Activated CD4-positive, alpha-beta T cell treated with anti-CD3 and anti-CD28 coated beads, Interleukin-2, amount 50 U/mL, for 48 hours (primary cell): ENCODE results near the gene CAGE1.
"Not testable (repeated sequence)": the region's sequence is repeated elsewhere in the genome, so short reads cannot be mapped to it uniquely, and the experiment has no call there.

Source experiments
- DNase-seq, 2 experiments: peaks; one replicate each; pipeline ENCODE4 v3.0.0-alpha.2; 2020

Gene CAGE1

GRCh38 chr6:7406743-7407142, 17.2 kb upstream of the CAGE1 start:
- DNase-seq: no peak

GRCh38 chr6:7404546-7404945, 15.0 kb upstream of the CAGE1 start:
- DNase-seq: no peak

- DNase-seq: no peak
These were observed 13.2 kb upstream of the CAGE1 start for GRCh38 chr6:7402716-7403115.

- no peak for DNase-seq
These were observed 11.5 kb upstream of the CAGE1 start for GRCh38 chr6:7401075-7401474.

- DNase-seq: no peak
These were observed 2.9 kb upstream of the CAGE1 start for GRCh38 chr6:7392402-7392801.

DNA sequence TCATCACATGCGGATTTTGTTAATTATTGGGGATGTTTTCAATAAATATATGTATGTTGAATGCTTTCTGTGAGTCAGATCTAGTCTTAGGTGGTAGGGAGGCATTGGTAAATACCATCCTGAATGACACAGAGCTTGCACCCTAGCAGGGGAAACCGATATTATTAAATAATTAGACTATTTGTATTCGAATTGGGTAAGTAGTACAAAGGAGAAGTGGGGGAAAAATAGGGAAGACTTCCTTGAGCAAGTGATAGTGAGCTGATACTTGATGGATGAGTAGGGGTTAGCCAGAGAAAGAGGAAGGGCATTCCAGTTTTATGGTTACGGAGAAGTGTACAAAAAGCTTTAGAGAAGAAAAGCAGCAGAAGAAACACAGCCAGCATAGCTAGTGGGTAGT, 1.6 kb upstream of the CAGE1 start:
- DNase-seq: no peak

DNA sequence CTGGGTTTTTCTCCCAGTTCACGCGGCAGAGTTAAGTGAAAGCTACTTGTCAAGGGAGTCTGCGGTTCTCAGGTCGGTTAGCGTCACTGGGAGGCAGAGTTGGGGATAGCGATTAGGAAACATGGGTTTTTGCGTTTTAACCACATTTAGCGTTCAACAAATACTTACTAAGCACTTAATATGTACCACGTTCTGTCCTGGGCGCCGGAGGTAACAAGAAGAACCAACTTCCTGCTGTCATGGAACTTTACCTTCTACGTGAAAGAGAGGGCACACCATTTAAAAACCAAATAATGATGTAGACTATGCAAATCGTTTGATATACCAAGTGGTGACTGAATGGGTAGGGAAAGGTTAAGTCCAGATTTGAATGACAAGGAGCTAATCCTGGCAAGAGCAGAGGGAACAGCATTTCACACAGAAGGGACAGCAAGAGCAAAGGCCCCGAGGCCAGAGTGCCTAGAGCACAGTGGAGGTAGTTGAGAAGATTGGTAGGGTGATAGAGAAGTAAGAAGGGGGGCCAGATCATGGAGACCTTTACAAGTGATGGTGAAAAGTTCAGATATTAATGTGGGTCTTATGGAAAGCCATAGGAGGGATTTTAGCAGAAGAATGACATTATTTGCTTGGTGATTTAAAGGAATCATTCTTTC, 810 bp upstream of the CAGE1 start:
- DNase-seq: no peak

DNA sequence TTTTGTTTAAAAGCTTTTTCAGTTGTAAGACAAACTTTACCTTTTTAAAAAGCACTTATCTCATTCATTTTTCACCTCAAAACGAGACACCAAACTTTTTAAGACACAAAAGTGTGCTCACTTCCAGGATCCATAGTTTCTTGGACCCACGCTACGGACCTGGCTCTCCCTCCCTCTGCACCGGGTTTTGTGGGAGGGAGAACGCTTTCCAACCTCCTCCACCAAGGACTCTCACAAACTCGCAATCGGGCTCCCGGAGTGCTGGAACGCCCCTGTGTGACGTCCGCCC, 436 bp downstream of the CAGE1 start:
- no peak for DNase-seq

- DNase-seq: no peak
These were observed 8.4 kb downstream of the CAGE1 start for GRCh38 chr6:7381092-7381491.

GRCh38 chr6:7378740-7379139, 10.8 kb downstream of the CAGE1 start:
- DNase-seq: no peak

DNA sequence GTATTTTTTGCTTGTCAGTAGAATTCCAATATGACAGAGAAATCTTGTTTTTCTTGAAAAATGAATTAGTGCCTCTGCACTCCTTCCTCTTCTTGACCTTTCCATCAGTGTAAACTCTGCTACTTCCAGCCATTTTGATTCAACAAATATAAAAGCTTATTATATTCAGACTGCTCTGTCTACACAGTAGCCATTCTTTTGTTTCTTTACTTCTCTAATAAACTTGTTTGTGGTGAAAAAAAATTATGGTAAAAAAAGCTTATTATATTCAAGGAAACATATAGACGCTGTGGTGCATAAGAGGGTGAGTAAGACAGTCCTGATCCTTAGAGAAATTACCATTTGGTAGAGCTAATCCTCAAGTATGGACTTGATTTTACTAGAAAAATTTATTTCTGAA, 11.6 kb downstream of the CAGE1 start:
- no peak for DNase-seq

DNA sequence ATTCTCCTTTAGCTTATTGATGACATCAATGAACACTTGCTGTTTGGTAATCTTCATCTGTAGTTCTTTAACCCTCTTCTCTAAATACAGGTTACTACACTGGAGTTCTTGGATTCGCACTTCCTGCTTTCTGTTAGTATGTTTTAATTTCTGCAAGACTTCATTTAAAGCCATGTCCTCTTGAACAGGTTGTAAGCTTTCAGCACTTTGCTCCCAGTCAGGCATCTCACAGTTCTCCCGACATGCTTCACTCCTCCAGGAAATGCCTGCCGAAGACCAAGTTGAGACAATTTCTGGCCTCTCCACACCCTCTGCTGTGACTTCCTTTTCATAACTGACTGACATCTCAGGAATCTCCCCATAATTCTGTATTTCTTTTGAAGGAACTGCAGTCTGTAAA, 15.8 kb downstream of the CAGE1 start:
- no peak for DNase-seq

DNA sequence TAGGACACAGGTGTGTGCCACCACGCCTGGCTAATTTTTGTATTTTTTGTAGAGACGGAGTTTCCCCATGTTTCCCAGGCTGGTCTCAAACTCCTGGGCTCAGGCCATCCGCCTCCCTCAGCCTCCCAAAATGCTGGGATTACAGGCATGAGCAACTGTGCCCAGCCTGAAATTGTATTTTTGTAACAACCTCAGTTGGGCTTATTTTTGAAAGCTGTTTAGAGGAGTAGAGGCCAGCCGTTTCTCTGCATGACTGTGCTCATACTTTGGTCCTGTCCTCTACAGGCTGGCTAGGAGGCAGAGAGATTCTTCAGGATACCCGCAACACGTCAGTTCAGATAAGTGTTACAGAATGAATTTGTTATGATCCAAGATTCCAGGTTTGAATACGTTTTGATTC, 22.1 kb downstream of the CAGE1 start:
- DNase-seq: no peak

DNA sequence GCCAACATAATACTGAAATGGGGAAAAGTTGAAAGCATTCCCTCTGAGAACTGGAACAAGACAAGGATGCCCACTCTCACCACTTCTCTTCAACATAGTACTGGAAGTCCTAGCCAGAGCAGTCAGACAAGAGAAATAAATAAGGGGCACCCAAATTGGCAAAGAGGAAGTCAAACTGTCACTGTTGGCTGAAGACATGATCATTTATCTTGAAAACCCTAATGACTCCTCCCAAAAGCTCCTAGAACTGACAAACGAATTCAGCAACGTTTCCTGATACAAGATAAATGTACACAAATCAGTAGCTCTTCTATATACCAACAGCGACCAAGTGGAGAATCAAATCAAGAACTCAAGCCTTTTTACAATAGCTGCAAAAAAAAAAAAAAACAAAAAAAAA, 37.6 kb downstream of the CAGE1 start:
- DNase-seq: not testable (repeated sequence)

DNA sequence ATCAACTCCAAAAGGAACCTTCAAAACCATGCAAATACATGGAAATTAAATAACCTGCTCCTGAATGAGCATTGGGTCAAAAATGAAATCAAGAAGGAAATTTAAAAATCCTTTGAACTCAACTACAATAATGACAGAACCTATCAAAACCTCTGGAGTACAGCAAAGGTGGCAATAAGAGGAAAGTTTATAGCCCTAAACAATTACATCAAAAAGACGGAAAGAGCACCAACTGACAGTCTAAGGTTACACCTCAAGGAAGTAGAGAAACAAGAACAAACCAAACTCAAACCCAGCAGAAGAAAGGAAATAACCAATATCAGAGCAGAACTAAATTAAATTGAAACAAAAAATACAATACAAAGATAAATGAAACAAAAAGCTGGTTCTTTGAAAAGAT, 39.0 kb downstream of the CAGE1 start:
- DNase-seq: not testable (repeated sequence)

DNA sequence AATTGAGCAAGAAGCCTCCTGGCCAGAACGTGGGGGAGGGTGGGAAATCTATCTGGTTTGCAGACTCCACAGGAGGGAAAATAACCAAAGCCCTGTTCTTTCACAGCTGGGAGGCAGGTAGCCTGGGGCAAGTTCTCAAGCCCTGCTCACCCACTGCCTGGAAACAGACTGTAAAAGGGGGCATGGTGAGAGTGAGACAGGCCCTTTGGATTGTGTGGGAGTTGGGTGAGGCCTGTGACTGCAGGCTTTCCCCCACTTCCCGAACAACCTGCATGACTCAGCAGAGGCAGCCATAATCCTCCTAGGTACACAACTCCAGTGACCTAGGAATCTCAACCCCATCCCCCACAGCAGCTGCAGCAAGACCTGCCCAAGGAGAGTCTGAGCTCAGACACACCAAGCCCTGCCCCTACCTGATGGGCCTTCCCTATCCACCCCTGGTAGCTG, 42.0 kb downstream of the CAGE1 start:
- DNase-seq: not testable (repeated sequence)

DNA sequence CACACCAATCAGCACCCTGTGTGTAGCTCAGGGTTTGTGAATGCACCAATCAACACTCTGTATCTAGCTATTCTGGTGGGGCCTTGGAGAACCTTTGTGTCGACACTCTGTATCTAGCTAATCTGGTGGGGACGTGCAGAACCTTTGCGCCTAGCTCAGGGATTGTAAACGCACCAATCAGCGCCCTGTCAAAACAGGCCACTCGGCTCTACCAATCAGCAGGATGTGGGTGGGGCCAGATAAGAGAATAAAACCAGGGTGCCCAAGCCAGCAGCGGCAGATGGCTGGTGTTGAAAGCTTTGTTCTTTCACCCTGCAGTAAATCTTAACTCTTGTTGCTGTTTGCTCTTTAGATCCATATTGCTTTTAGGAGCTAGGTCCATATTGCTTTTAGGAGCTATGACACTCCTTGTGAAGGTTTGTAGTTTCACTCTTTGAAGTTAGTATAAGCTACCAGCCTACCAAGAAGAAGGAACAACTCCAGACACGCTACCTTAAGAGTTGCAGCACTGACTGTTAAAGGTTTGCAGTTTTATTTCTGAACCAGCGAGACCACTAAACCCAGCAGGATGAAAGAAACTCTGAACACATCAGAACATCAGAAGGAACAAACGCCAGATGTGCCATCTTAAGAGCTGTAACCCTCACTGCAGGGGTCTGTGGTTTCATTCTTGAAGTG, 44.6 kb downstream of the CAGE1 start:
- not testable (repeated sequence) for DNase-seq

GRCh38 chr6:7343546-7344475, 45.7 kb downstream of the CAGE1 start:
- DNase-seq: no peak

- no peak for DNase-seq
These were observed 47.4 kb downstream of the CAGE1 start for GRCh38 chr6:7341989-7342742.

- no peak for DNase-seq
These were observed 48.3 kb downstream of the CAGE1 start for GRCh38 chr6:7341271-7341670.

GRCh38 chr6:7339007-7339732, 50.4 kb downstream of the CAGE1 start:
- DNase-seq: not testable (repeated sequence)

DNA sequence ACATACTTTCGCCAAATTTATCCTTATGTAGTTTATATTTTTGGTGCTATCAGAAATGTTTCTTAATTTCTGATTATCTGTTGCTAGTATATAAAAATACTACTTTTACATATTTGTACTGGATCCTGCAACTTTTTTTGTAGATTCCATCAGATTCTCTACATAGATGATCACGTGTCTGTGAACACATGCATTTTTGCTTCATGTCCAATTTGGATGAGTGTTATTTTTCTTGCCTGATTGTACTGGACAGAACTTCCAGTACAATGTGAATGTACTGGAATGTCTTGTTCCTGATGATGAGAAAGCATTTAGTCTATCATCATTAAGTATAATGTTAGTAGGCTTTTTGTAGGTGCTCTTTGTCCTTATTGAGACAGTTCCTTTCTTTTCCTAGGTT, 51.5 kb downstream of the CAGE1 start:
- DNase-seq: no peak
